ENCODE results near the gene BLTP2. TPM values are rescaled to one million over a fixed set of nuclear protein-coding genes. Genes with fewer than 3 reads are reported as not detected.

Gene BLTP2
- total RNA-seq, 1 donor: 176 TPM

DNA sequence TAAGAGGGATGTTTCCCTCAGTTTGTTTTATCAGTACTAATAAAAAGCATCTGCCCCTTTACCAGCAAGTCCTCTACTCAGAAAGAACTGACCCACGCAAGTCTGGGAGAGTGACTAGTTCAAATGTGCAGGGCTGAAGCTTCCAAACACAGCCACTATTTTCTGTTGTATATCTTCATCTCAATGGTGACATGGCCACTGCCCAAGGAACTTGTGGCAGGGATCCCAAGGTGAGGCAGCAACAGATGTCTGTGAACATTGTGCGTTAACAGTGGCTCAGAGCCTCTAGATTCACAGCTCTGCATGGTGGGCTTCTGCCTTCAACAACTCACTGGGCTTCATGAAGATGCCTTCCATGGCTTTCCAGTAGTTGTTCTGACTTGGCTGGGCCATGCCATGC is 3.7 kb upstream of the BLTP2 start:
- no peak for DNase-seq (ENCODE audit: low read depth)
- TF ChIP-seq, protein P1, sequence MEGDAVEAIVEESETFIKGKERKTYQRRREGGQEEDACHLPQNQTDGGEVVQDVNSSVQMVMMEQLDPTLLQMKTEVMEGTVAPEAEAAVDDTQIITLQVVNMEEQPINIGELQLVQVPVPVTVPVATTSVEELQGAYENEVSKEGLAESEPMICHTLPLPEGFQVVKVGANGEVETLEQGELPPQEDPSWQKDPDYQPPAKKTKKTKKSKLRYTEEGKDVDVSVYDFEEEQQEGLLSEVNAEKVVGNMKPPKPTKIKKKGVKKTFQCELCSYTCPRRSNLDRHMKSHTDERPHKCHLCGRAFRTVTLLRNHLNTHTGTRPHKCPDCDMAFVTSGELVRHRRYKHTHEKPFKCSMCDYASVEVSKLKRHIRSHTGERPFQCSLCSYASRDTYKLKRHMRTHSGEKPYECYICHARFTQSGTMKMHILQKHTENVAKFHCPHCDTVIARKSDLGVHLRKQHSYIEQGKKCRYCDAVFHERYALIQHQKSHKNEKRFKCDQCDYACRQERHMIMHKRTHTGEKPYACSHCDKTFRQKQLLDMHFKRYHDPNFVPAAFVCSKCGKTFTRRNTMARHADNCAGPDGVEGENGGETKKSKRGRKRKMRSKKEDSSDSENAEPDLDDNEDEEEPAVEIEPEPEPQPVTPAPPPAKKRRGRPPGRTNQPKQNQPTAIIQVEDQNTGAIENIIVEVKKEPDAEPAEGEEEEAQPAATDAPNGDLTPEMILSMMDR (IDR thresholded peaks at IDR 0.05; ENCODE audit: insufficient read depth, low read depth, low read length): no peak
- H3K4me3 ChIP-seq (ENCODE audit: low read depth, low read length): no peak overlapping the region

DNA sequence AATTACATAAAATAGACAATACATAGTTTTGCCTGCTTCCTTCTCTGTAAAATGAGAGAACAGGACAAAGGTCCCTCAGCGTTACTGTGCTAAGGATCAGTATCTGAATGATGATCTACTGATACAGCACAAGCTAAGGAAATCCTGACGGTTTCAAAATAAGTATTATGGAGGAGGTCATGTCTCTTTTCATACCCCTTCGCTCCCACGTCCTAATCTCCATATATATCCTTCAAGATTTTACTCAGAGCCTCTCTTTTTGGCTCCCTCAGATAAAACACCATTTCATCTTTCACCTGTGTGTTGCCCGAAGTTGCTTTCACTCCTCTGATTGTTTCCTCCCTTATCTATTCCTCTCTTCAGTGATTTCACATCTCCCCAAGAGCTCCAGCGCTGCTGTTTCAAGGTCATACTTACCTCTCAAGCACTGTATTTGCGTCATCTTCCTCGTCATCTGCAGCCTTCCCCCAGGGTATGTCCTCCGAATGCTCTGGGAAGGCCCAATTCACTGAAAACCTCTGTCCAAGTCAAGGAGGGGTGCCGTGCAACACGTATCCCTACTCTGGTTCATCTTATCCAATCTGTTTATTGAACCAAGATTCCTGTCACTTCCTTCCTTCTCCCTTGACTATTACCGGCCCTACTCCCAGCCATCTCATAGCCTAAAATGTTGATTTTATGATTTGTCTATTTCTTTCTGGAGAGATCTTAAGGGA is 1.2 kb upstream of the BLTP2 start:
- H3K4me3 ChIP-seq (ENCODE audit: low read depth, low read length): no peak overlapping the region
- TF ChIP-seq, protein P1 (IDR thresholded peaks at IDR 0.05; ENCODE audit: insufficient read depth, low read depth, low read length): no peak
- no peak for DNase-seq (ENCODE audit: low read depth)

DNA sequence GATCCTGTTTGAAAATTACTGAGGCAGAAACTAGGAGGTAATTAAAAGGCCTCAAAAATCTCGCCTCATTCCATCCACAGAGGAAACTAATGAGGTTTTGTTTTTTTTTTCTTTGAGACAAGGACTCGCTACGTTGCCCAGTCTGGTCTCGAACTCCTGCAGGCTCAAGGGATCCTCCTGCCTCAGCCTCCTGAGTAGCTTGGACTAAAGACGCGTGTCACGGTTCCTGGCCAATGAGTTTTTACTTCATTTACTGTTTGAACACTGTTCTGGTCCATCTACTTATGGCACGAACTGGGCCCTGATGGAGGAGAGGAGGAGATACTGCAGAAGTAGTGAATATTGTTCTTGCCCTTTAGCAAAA is 600 bp upstream of the BLTP2 start:
- no peak for DNase-seq (ENCODE audit: low read depth)
- TF ChIP-seq, protein P1 (IDR thresholded peaks at IDR 0.05; ENCODE audit: insufficient read depth, low read depth, low read length): no peak
- H3K4me3 ChIP-seq (ENCODE audit: low read depth, low read length): peak overlapping the region; percentile 78

DNA sequence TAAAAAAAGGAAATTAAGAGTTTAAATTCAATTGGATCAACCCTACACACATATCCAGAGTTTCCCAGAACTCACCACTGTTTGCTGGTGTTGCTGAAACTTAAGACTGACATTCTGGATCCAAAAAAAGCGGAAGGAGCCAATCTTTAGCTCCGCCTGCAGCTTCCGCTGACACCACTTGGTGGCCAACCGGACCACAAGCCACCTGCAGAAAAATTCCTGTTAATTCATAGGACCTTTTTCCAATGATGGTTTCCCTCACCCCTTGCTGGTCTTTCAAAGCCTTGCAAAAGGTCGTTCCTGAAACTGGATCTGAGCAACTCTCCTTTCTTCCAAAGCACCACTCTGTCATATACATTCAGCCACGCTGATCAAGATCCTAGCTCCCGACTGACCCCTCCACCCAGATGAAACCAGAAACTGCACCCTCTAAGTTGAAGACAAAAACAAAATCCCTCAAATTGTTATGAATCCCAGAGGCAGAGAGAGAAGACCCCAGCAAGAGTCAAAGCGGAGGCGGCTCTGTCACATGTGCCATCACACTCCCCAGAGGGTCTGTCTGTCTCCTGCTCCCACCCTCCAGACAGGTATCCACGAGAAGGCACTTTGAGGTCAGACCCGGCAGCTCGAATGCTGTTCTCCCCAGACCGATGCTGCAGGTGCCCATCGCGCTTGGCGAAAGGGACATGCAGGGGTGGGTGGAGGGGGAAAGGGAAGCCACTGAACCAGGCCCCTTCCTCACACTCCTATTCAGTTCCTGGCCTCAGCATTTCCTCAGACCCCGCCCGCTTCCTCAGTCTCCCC is 773 bp downstream of the BLTP2 start:
- DNase-seq (ENCODE audit: low read depth): peak; percentile 50
- TF ChIP-seq, protein P1 (IDR thresholded peaks at IDR 0.05; ENCODE audit: insufficient read depth, low read depth, low read length): peak; percentile 54
- peak overlapping the region; percentile 79 for H3K4me3 ChIP-seq (ENCODE audit: low read depth, low read length)

DNA sequence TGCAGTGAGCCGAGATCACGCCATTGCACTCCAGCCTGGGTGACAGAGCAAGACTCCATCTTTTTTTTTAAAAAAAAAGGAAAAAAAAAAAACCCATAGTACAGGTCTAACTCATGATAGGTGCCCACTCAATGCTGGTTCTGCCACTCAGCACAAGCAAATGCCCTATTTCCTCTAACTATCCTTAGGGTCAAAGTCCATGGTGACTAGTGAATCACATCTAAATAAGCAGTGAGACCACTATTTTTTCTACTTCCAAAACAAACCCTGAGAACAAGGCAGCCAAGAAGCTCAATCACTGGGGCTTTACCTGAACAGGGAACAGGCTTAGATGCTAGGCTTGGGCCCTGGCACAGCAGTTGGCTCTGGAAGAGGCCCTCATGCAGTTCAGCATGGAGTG is 3.4 kb downstream of the BLTP2 start:
- no peak for DNase-seq (ENCODE audit: low read depth)
- no peak overlapping the region for H3K4me3 ChIP-seq (ENCODE audit: low read depth, low read length)
- TF ChIP-seq, protein P1 (IDR thresholded peaks at IDR 0.05; ENCODE audit: insufficient read depth, low read depth, low read length): no peak

DNA sequence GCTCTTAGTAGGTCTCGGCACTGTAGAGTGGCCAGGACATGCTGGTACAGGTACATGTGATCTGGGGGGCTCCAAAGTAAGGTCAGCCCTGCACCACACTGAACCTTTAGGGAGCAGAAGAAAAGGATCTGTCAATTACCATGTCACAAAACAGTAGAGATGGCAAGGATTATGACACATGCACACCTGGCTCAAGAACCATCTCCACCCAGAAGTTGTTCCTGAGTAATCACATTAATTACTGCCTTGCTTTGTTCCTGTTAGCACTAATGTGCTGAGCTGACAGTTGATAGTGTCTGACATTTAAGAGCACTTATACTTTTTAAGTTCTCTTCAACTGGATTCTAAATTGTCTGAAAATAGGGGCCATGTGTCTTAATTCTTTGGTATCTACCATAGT is 9.5 kb downstream of the BLTP2 start:
- TF ChIP-seq, protein P1 (IDR thresholded peaks at IDR 0.05; ENCODE audit: insufficient read depth, low read depth, low read length): no peak
- H3K4me3 ChIP-seq (ENCODE audit: low read depth, low read length): no peak overlapping the region
- DNase-seq (ENCODE audit: low read depth): no peak

Measured in fibroblast of villous mesenchyme (primary cell).